ENCODE measurements around the gene KCNJ16.
"Not testable (repeated sequence)": the region's sequence is repeated elsewhere in the genome, so short reads cannot be mapped to it uniquely, and the experiment has no call there.

KCNJ16 gene

GRCh38 chr17:70074956-70075355, at the start of gene KCNJ16:
Gene KCNJ16 (plus strand): TSS chr17:70075225. CDS start chr17:70132088, 56,863 bp downstream.
- Histone ChIP-seq H3K4me3 (ENCODE audit: low read length) (no peak within 1 kb of the TSS), H3K27ac (ENCODE audit: low read length) (no peak within 1 kb of the TSS), H3K9me3 (ENCODE audit: control insufficient read depth, low read depth, low read length) (no peaks in the 10 kb centered on the region), H3K9ac (ENCODE audit: low read length) (no peak within 1 kb of the TSS), H3K36me3 (ENCODE audit: control insufficient read depth, low read depth, low read length) (no peaks in the 10 kb centered on the region), H3K4me1 (ENCODE audit: control insufficient read depth, low read depth, low read length) (peaks cover 5% of the 10 kb centered on the region), H3K27me3 (ENCODE audit: control insufficient read depth, insufficient read depth, low read length) (no peaks in the 10 kb centered on the region)

- Histone ChIP-seq H3K4me3 (ENCODE audit: low read length) (no peak overlapping the region), H3K9ac (ENCODE audit: low read length) (no peak overlapping the region), H3K36me3 (ENCODE audit: control insufficient read depth, low read depth, low read length) (no peaks in the 10 kb centered on the region), H3K4me1 (ENCODE audit: control insufficient read depth, low read depth, low read length) (no peaks in the 10 kb centered on the region), H3K27me3 (ENCODE audit: control insufficient read depth, insufficient read depth, low read length) (no peaks in the 10 kb centered on the region), H3K27ac (ENCODE audit: low read length) (no peak overlapping the region), H3K9me3 (ENCODE audit: control insufficient read depth, low read depth, low read length) (no peaks in the 10 kb centered on the region)
Measured at GRCh38 chr17:70028397-70028796, 46.6 kb upstream of the KCNJ16 start.

- Histone ChIP-seq H3K27ac (ENCODE audit: low read length) (no peak overlapping the region), H3K36me3 (ENCODE audit: control insufficient read depth, low read depth, low read length) (no peaks in the 10 kb centered on the region), H3K9me3 (ENCODE audit: control insufficient read depth, low read depth, low read length) (no peaks in the 10 kb centered on the region), H3K4me1 (ENCODE audit: control insufficient read depth, low read depth, low read length) (no peaks in the 10 kb centered on the region), H3K27me3 (ENCODE audit: control insufficient read depth, insufficient read depth, low read length) (no peaks in the 10 kb centered on the region), H3K9ac (ENCODE audit: low read length) (no peak overlapping the region), H3K4me3 (ENCODE audit: low read length) (no peak overlapping the region)
Measured at GRCh38 chr17:70028978-70029767, 45.9 kb upstream of the KCNJ16 start.

GRCh38 chr17:70030371-70030770, 44.7 kb upstream of the KCNJ16 start:
- no peaks in the 10 kb centered on the region for H3K36me3 ChIP-seq (ENCODE audit: control insufficient read depth, low read depth, low read length)
- no peak overlapping the region for H3K27ac ChIP-seq (ENCODE audit: low read length)
- no peaks in the 10 kb centered on the region for H3K27me3 ChIP-seq (ENCODE audit: control insufficient read depth, insufficient read depth, low read length)
- no peak overlapping the region for H3K9ac ChIP-seq (ENCODE audit: low read length)
- H3K4me3 ChIP-seq (ENCODE audit: low read length) = no peak overlapping the region
- no peaks in the 10 kb centered on the region for H3K9me3 ChIP-seq (ENCODE audit: control insufficient read depth, low read depth, low read length)
- H3K4me1 ChIP-seq (ENCODE audit: control insufficient read depth, low read depth, low read length) = no peaks in the 10 kb centered on the region

GRCh38 chr17:70031341-70031740, 43.7 kb upstream of the KCNJ16 start:
- Histone ChIP-seq H3K9ac (ENCODE audit: low read length) (no peak overlapping the region), H3K27me3 (ENCODE audit: control insufficient read depth, insufficient read depth, low read length) (no peaks in the 10 kb centered on the region), H3K4me3 (ENCODE audit: low read length) (no peak overlapping the region), H3K4me1 (ENCODE audit: control insufficient read depth, low read depth, low read length) (no peaks in the 10 kb centered on the region), H3K27ac (ENCODE audit: low read length) (no peak overlapping the region), H3K36me3 (ENCODE audit: control insufficient read depth, low read depth, low read length) (no peaks in the 10 kb centered on the region), H3K9me3 (ENCODE audit: control insufficient read depth, low read depth, low read length) (no peaks in the 10 kb centered on the region)

GRCh38 chr17:70033165-70033564, 41.9 kb upstream of the KCNJ16 start:
- Histone ChIP-seq H3K27ac (ENCODE audit: low read length) (no peak overlapping the region), H3K9ac (ENCODE audit: low read length) (no peak overlapping the region), H3K27me3 (ENCODE audit: control insufficient read depth, insufficient read depth, low read length) (no peaks in the 10 kb centered on the region), H3K4me1 (ENCODE audit: control insufficient read depth, low read depth, low read length) (no peaks in the 10 kb centered on the region), H3K4me3 (ENCODE audit: low read length) (no peak overlapping the region), H3K36me3 (ENCODE audit: control insufficient read depth, low read depth, low read length) (no peaks in the 10 kb centered on the region), H3K9me3 (ENCODE audit: control insufficient read depth, low read depth, low read length) (no peaks in the 10 kb centered on the region)

- H3K4me1 ChIP-seq (ENCODE audit: control insufficient read depth, low read depth, low read length) = no peaks in the 10 kb centered on the region
- H3K36me3 ChIP-seq (ENCODE audit: control insufficient read depth, low read depth, low read length) = no peaks in the 10 kb centered on the region
- no peaks in the 10 kb centered on the region for H3K27me3 ChIP-seq (ENCODE audit: control insufficient read depth, insufficient read depth, low read length)
- H3K27ac ChIP-seq (ENCODE audit: low read length) = no peak overlapping the region
- no peaks in the 10 kb centered on the region for H3K9me3 ChIP-seq (ENCODE audit: control insufficient read depth, low read depth, low read length)
- no peak overlapping the region for H3K4me3 ChIP-seq (ENCODE audit: low read length)
- H3K9ac ChIP-seq (ENCODE audit: low read length) = no peak overlapping the region
Measured at GRCh38 chr17:70034158-70034557, 40.9 kb upstream of the KCNJ16 start.

- Histone ChIP-seq H3K4me1 (ENCODE audit: control insufficient read depth, low read depth, low read length) (no peaks in the 10 kb centered on the region), H3K9me3 (ENCODE audit: control insufficient read depth, low read depth, low read length) (no peaks in the 10 kb centered on the region), H3K36me3 (ENCODE audit: control insufficient read depth, low read depth, low read length) (no peaks in the 10 kb centered on the region), H3K9ac (ENCODE audit: low read length) (no peak overlapping the region), H3K27me3 (ENCODE audit: control insufficient read depth, insufficient read depth, low read length) (no peaks in the 10 kb centered on the region), H3K4me3 (ENCODE audit: low read length) (no peak overlapping the region), H3K27ac (ENCODE audit: low read length) (no peak overlapping the region)
Measured at GRCh38 chr17:70037498-70037897, 37.5 kb upstream of the KCNJ16 start.

- no peak overlapping the region for H3K4me3 ChIP-seq (ENCODE audit: low read length)
- no peaks in the 10 kb centered on the region for H3K9me3 ChIP-seq (ENCODE audit: control insufficient read depth, low read depth, low read length)
- H3K4me1 ChIP-seq (ENCODE audit: control insufficient read depth, low read depth, low read length) = no peaks in the 10 kb centered on the region
- H3K27ac ChIP-seq (ENCODE audit: low read length) = no peak overlapping the region
- no peak overlapping the region for H3K9ac ChIP-seq (ENCODE audit: low read length)
- no peaks in the 10 kb centered on the region for H3K36me3 ChIP-seq (ENCODE audit: control insufficient read depth, low read depth, low read length)
- no peaks in the 10 kb centered on the region for H3K27me3 ChIP-seq (ENCODE audit: control insufficient read depth, insufficient read depth, low read length)
Measured at GRCh38 chr17:70040336-70040735, 34.7 kb upstream of the KCNJ16 start.

- no peaks in the 10 kb centered on the region for H3K27me3 ChIP-seq (ENCODE audit: control insufficient read depth, insufficient read depth, low read length)
- H3K4me3 ChIP-seq (ENCODE audit: low read length) = no peak overlapping the region
- no peak overlapping the region for H3K27ac ChIP-seq (ENCODE audit: low read length)
- H3K36me3 ChIP-seq (ENCODE audit: control insufficient read depth, low read depth, low read length) = no peaks in the 10 kb centered on the region
- H3K9ac ChIP-seq (ENCODE audit: low read length) = no peak overlapping the region
- no peaks in the 10 kb centered on the region for H3K9me3 ChIP-seq (ENCODE audit: control insufficient read depth, low read depth, low read length)
- no peaks in the 10 kb centered on the region for H3K4me1 ChIP-seq (ENCODE audit: control insufficient read depth, low read depth, low read length)
Measured at GRCh38 chr17:70041061-70041460, 34.0 kb upstream of the KCNJ16 start.

GRCh38 chr17:70041540-70041939, 33.5 kb upstream of the KCNJ16 start:
- Histone ChIP-seq H3K4me1 (ENCODE audit: control insufficient read depth, low read depth, low read length) (no peaks in the 10 kb centered on the region), H3K9me3 (ENCODE audit: control insufficient read depth, low read depth, low read length) (no peaks in the 10 kb centered on the region), H3K27me3 (ENCODE audit: control insufficient read depth, insufficient read depth, low read length) (no peaks in the 10 kb centered on the region), H3K9ac (ENCODE audit: low read length) (no peak overlapping the region), H3K36me3 (ENCODE audit: control insufficient read depth, low read depth, low read length) (no peaks in the 10 kb centered on the region), H3K4me3 (ENCODE audit: low read length) (no peak overlapping the region), H3K27ac (ENCODE audit: low read length) (no peak overlapping the region)

GRCh38 chr17:70045780-70046179, 29.2 kb upstream of the KCNJ16 start:
- not testable (repeated sequence) for H3K27me3 ChIP-seq (ENCODE audit: control insufficient read depth, insufficient read depth, low read length); H3K4me3 ChIP-seq (ENCODE audit: low read length); H3K27ac ChIP-seq (ENCODE audit: low read length); H3K9me3 ChIP-seq (ENCODE audit: control insufficient read depth, low read depth, low read length); H3K4me1 ChIP-seq (ENCODE audit: control insufficient read depth, low read depth, low read length); H3K36me3 ChIP-seq (ENCODE audit: control insufficient read depth, low read depth, low read length); H3K9ac ChIP-seq (ENCODE audit: low read length)

All from iPS-18a (cell line).